Fibroblast of villous mesenchyme (primary cell): ENCODE results near the gene SLC22A4. TPM values are rescaled to one million over a fixed set of nuclear protein-coding genes. Genes with fewer than 3 reads are reported as not detected.
A peak's percentile ranks its signal among the peaks of the same experiment; 100 is the strongest.

Experiments used
- DNase-seq: peaks from one replicate; pipeline ENCODE4 v3.0.0-alpha.2; 2010; ENCODE audit warnings: low read depth
- H3K4me3 ChIP-seq: 2 replicates; pipeline ENCODE4 v1.5.1; 2011; ENCODE audit warnings: low read depth, mild to moderate bottlenecking, low read length
- total RNA-seq: library from RNA; depleted of rRNA; stranded (reverse); fragments of >200 nt; gene quantifications from 2 replicates; pipeline ENCODE4 v1.2.3, GENCODE V29; 2012
- TF ChIP-seq, protein P1 (sequence below): IDR thresholded peaks from 2 replicates; pipeline ENCODE4 v1.5.1; 2012; ENCODE audit warnings: low read depth, mild to moderate bottlenecking, low read length; ENCODE audit not compliant: insufficient read depth

Gene SLC22A4
- total RNA-seq, 1 donor: 16.4 TPM

DNA sequence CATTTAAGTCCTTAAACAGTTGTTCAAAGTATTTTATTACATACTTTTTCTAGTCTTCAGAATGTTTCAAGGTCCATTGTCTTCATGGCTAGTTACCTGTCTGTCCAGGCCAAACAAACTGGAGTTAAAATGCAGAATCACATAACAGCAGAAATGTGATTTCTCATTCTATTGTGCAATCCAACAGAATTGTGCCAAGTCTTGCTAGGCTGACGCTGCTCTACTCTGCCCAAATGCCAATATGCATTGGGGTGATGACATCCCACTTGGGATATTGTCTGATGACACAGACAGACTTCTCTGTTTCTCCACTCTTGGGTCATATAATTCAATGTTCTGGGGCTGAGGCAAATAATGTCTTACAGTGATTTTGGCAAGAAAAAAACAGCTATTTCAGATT lies 70.1 kb downstream of the SLC22A4 start:
- peak; percentile 76 for DNase-seq
- TF ChIP-seq, protein P1, sequence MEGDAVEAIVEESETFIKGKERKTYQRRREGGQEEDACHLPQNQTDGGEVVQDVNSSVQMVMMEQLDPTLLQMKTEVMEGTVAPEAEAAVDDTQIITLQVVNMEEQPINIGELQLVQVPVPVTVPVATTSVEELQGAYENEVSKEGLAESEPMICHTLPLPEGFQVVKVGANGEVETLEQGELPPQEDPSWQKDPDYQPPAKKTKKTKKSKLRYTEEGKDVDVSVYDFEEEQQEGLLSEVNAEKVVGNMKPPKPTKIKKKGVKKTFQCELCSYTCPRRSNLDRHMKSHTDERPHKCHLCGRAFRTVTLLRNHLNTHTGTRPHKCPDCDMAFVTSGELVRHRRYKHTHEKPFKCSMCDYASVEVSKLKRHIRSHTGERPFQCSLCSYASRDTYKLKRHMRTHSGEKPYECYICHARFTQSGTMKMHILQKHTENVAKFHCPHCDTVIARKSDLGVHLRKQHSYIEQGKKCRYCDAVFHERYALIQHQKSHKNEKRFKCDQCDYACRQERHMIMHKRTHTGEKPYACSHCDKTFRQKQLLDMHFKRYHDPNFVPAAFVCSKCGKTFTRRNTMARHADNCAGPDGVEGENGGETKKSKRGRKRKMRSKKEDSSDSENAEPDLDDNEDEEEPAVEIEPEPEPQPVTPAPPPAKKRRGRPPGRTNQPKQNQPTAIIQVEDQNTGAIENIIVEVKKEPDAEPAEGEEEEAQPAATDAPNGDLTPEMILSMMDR: no peak
- no peak overlapping the region for H3K4me3 ChIP-seq

DNA sequence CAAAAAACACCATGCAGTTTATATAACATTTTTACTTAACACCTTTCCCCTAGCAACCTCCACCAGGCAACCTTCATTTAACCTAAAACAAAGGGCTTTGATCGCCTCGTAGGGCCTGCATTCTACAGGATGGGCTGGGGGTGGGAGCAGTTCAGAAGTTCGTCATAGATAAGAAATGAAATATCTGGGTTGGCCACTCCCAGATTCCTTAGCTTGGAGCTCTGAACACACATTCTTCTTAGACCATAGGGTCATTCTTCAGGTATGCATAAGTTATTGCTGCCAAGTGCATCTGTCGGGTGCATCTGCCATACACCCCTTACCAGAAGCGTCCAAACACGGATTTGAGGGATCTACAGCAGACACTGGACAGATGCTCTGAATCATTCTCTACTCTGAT lies 71.0 kb downstream of the SLC22A4 start:
- H3K4me3 ChIP-seq: no peak overlapping the region
- TF ChIP-seq, protein P1: no peak
- DNase-seq: peak; percentile 86

DNA sequence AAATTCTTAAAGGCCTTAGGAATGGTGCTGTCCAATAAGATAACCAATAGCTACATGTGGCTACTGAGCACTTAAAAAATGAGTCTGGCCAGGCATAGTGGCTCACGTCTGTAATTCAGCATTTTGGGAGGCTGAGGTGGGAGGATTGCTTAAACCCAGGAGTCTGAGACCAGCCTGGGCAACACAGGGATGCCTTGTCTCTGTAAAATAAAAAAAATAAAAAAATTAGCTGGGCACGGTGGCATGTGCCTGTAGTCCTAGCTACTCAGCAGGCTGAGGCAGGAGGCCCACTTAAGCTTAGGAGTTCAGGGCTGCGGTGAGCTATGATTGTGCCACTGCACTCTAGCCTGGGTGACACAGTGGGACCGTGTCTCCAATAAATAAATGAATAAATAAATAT lies 74.0 kb downstream of the SLC22A4 start:
- no peak for DNase-seq
- TF ChIP-seq, protein P1: no peak
- no peak overlapping the region for H3K4me3 ChIP-seq

DNA sequence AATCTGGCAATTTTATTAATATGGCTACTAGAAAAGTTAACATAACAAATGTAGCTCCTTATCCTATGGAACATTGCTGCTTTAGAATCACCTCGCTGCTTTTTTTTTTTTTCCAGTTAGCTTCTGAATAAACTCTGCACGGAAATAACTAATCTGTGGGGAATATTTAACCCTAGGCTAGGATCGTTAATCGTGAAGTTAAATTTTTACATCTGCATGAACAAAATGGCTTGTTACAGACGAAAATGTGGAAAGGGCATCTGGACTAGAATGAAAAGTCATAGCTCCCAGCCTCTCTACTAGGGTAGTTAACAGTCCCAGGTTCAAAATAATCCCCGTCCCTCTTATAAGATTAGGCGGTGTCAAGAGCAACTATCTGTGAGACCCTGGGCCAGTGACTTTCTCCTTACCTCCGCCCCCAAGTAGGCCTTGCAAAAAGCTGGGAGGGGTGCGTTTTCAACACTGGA lies 74.8 kb downstream of the SLC22A4 start:
- H3K4me3 ChIP-seq: peak overlapping the region; percentile 65
- DNase-seq: no peak
- TF ChIP-seq, protein P1: no peak

DNA sequence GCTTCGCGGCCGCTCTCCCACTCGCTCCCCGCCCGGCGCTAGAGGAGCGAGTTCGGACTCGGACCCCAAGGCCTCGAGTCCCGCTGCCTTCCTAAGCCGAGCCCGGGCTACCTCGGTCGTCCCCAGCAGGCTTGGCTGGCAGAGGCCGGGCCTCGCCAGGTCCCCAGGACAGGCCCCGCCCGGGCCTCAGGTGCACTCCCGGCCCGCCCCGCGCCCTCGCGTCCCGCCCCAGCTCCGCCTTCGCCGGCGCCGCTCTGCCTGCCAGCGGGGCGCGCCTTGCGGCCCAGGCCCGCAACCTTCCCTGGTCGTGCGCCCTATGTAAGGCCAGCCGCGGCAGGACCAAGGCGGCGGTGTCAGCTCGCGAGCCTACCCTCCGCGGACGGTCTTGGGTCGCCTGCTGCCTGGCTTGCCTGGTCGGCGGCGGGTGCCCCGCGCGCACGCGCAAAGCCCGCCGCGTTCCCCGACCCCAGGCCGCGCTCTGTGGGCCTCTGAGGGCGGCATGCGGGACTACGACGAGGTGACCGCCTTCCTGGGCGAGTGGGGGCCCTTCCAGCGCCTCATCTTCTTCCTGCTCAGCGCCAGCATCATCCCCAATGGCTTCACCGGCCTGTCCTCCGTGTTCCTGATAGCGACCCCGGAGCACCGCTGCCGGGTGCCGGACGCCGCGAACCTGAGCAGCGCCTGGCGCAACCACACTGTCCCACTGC lies 75.4 kb downstream of the SLC22A4 start, which contains the start of gene SLC22A5:
Gene SLC22A5 (plus strand): TSS at position 237 of the 707 bp plus-strand sequence. CDS start 263 bp downstream, at position 500.
- peak; percentile 54 for DNase-seq
- peak within 1 kb of the TSS; percentile 65 for H3K4me3 ChIP-seq
- TF ChIP-seq, protein P1: no peak

DNA sequence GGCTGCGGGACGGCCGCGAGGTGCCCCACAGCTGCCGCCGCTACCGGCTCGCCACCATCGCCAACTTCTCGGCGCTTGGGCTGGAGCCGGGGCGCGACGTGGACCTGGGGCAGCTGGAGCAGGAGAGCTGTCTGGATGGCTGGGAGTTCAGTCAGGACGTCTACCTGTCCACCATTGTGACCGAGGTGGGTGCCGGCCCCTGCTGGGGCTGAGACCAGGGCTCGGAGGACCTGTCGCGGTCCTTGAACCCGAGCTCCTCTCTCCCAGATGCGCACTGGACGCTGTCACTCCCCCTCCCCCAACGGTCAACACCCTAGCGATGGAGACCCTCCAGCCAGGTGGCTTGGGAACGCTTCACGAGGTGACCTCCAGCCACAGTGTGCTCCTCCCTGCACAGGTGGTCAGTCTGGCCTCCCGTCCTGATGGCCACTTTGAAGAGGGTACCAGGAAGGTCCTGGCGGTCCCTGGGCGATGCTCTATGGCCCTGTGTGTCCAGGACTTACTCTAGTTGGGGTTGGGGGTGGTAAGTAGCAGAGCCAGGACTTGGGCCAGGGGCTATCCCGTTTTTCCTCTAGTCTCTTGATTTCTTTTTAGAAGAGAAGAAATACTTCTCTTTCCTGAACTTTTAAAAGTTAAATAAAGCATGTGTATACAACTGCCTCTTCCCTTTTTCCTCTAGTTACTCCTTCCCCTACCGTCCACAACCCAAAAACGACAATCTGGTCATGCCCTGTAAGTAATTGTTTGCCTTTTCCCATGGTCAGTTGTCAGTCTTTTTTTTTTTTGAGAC lies 76.2 kb downstream of the SLC22A4 start:
- TF ChIP-seq, protein P1: no peak
- no peak for DNase-seq
- H3K4me3 ChIP-seq: peak overlapping the region; percentile 65
